Measurements from ENCODE around the gene GLUL.
A peak's percentile ranks its signal among the peaks of the same experiment; 100 is the strongest.
"Not testable (repeated sequence)": the region's sequence is repeated elsewhere in the genome, so short reads cannot be mapped to it uniquely, and the experiment has no call there.

GLUL gene

DNA sequence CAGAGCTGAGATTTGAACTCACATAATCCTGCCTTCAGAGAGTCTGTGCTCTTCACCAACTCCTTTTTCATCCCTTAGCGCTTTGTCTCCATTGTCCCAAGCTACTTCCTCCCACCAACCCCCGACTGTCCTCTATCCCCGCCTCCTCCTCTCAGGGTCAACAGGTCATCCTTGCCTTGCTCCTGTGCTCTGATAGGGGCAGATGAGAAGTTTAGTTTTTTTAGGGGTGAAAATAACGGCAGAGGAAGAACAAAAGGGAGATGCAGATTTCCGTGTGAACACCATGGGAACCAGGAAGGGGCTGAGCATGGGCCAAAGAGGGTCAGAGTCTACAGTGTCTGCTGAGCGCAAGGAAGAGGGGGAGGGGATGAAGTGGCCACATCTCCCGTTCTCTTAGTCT lies 31.9 kb downstream of the GLUL start:
- DNase-seq, result no peak

DNA sequence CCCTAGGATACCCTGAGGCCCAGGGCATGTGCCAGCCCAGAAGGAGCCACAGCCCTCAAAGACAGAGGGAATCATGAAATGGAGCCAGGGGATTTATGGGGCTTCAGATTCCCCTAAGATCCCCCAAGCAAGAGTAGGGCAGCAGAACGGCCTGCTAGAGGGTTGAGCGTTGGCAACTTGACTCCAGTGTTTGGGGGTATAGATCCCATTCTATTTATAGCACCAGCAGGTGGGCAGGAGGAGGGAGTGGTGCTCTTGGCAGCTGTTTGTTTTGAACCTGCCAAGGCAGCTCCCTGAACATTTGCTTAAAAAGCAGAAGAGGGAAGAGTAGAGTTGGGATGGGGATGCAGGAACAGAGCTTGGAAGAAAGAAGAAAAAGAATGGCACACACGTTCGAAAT lies 33.7 kb downstream of the GLUL start:
- DNase-seq, result peak; percentile 58

DNA sequence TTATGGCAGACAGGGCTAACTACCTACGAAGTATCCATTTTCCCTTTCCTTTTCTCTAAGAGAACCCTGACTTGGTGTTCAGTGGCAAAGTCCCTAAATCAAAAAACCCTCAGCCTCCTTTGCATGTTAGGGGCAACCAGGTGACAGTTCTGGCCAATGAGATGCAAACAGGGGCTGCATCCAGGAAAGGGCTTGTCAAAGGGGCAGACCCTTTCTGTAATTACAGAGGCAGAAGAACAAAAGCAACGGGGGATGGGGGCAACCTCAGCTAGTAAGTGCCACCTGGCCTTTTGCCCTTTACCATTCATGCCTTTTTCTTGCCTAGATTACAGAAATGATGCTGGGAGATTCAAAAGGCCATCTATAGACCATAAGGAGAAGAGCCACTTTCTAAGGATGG lies 34.4 kb downstream of the GLUL start:
- DNase-seq, result no peak

DNA sequence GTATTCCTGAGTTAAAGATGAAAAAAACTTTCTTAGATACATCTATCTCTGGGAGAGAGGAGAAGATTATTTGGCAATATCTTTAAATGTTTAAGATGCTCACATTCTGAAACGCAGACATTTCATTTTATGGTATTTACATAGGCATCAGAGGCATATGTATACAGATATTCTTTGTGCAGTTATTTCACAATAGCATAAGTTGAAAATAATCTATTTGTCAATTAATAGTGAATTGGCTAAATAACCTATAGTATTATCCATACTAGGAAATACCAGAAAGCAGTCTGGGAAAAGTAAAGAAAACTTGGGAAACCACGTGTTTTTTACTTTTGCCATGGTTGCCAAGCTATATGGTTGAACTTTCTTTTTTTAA lies 35.9 kb downstream of the GLUL start:
- no peak for DNase-seq

DNA sequence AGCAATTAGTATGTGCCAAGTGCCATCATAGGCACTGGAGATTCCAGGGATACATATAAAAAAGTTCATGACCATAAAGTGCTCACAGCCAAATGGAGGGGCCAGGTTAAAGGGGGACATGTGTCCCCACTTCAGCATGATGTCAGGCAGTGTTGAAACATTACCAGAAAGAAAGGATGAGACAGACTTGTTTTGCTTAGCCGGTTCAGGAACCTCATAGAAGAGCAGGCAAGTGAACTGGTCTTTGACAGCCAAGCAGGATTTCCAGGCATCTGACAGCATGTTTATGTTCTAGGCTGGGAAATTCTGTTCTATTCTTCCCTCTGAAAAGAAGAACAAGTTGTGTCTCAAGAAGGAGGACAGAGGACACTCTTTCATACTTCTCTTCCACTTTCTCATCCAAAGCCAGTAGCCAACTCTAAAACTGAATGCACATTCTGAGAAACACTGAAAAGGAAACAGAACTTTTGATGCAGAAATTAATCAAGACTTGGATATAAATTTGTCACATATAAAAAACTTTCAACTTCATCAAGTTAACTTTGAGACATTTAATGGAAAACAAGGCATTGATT lies 39.7 kb downstream of the GLUL start:
- DNase-seq, result no peak

DNA sequence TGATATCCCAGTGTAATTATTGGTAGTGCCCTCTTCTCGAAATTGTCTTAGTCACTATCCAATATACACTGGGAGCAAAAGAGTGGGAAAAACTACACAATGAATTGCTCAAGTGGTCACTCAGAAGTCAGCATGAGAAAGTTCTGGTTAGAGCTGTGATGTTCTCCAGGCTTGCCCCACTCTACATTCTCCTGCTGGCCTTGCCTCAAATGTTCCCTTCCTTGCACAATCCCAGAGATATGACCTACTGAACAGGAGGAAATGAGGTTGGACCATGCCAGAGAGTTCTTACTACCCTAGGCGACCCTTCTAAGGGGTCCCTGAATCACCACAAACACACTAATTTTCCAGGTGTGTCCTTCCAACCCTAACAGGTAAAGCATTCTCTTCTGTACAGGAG lies 40.8 kb downstream of the GLUL start:
- DNase-seq, result no peak

DNA sequence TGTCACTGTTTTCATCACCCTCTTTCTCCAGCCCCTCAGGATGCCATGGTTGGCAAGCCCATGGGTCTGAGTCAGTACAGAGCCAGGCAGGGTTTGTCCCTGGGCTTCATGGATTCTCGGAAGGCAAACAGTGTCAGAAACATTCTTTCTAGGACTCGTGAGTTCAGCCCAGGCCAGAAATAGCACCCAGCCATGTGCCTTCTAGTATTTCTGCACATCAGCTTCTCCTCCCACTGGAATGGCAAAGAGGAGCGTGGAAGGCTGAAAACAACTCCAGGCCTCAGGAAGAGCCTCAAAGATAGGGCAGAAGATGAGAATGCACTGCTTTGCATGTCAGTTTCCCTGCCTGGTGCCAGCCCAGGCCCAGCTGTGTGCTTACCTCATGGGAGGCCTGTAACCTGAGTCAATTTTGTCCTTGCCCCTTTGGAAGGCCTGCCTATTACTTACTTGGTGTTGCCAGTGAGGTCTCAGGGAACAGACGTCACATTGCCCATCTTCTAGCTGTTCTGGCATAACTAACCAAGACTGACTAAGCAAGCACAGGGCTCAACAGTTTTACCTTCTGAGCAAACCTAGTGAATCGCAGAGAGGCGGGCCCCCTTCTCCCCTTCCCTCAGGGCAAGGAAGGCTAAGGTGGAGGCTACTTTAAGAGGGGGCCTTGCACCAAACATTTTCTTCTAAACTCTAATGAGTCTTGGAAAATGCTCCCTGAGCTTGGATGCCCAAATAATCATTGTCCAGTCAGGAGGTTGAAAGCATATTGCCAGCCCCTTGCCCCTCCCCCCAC lies 42.4 kb downstream of the GLUL start:
- no peak for DNase-seq

DNA sequence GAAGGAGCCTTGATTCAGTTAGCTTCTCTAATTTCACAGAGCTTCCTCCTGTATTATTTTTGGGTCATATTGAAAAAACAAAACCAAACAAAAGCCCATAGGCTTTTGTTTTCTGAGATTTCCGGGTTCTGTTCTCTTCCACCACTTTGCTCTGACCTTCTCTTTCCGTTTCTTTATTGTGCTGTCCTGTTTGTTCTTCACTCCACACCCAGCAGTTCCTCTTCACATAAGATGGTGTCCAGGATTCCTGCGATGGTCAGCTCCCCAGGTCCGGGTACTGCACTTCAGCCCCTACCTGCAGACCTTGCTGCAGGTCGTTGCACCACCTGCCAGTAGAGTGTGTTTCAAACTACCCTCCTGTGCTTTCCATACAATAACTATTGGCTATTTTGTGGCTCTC lies 44.6 kb downstream of the GLUL start:
- no peak for DNase-seq

DNA sequence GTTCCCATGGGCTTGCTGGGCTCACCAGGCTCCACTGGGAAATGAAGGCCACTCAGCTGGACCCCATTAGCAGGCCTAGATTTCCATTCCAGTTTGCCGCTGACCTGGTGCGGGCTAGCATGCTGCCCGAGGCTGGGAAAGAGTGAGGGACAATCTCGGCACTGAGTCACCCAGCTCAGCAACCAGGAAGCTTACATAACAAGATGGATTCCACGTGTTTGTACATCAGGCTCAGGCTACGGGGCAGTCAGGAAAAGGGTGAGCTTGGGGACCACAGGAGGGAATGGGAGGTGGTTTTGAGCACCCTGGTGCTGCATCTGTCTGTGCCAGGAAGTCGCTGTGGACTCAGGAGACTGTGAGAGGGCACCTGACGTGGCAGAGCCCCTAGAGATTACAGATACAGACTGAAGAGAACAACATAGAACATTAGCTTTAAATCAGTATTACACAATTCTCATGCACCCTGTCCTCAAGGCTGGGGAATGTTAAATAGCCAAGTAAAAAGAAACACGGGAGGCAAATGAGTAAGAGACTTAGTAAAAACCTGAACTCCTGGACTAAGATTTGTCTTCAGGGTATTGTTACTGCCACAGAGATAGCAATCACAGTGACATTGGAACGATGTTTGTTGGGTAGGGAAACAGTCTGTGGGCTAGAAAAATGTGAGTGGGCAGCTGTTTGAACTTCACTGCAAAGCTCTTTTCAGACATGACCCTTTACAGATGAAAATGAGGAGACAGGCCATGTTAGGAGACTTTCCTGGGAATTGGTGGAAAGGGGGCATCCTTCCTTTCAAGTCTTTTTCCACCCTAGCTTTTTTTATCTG lies 51.1 kb downstream of the GLUL start:
- DNase-seq, result no peak

DNA sequence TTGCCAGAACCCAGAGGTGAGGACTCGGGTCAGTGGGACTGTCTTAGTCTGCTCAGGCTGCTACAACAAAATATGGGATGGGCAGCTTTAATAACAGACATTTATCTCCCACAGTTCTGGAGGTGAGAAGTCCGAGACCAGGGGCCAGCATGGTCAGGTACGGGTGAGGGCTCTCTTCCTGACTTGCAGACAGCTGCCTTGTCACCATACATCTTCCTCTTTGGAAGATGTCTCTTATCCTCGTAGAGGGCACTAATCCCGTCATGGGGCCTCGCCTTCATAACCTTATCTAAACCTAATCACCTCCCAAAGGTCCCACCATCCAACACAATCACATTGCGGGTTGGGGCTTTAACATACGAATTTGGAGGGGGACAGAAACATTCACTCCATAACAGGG lies 51.9 kb downstream of the GLUL start:
- no peak for DNase-seq

DNA sequence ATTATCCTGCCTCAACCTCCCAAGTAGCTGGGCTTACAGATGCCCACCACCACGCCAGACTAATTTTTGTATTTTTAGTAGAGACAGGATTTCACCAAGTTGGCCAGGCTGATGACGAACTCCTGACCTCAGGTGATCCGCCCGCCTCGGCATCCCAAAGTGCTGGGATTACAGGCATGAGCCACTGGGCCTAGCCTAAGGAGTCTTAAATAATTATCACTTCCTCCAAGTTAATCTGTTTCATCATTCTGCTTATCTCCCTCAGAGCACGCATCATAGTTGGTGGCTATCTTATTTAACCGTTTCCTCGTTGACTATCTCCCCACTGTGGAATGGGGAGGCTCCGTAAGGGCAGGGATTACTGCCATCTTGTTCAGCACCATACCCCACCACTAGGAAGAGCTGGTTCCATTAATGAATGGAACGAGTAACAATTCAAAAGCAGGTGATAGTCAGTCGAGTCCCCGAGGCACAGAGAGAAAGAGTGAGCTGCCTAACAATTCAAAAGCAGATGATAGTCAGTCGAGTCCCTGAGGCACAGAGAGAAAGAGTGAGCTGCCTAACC lies 52.7 kb downstream of the GLUL start:
- no peak for DNase-seq

DNA sequence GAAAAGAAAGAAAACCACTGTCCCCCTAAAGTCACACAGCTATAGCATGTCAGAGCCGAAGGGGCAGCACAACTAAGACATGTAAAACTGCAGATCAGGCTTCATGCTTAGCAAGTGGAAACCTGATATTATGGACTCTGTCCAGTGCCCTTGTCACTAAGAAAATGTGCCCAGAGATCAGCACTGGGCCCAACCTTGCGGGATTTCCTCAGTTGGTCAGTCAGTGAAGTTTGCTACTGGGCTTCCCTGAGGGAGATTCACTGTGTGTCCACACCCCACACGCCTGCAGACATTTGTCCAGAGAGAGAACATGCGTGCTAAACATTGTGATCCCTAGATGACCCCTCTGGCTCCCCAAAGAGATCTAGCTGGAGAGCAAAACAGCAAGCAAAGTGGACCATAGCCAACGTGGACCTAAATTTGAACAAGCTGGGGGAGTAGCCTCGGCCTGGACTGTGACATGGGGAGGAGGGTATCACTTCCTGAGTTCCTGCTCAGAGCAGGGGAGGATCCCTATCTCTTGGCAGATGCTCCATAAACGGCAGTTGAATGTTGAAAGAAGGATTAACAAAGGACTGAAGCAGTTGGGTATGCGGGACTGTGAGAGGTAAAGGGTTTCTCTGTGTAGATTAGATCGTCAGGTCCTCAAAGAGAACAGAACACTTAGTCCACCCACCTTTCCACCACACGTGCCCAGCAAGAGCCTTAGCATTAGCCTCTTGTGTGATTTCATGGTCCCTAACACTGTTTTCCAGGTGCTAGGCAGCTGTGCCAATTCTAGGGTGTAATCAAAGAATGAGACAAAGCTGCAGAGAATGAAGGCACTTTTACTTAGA lies 53.6 kb downstream of the GLUL start:
- no peak for DNase-seq

DNA sequence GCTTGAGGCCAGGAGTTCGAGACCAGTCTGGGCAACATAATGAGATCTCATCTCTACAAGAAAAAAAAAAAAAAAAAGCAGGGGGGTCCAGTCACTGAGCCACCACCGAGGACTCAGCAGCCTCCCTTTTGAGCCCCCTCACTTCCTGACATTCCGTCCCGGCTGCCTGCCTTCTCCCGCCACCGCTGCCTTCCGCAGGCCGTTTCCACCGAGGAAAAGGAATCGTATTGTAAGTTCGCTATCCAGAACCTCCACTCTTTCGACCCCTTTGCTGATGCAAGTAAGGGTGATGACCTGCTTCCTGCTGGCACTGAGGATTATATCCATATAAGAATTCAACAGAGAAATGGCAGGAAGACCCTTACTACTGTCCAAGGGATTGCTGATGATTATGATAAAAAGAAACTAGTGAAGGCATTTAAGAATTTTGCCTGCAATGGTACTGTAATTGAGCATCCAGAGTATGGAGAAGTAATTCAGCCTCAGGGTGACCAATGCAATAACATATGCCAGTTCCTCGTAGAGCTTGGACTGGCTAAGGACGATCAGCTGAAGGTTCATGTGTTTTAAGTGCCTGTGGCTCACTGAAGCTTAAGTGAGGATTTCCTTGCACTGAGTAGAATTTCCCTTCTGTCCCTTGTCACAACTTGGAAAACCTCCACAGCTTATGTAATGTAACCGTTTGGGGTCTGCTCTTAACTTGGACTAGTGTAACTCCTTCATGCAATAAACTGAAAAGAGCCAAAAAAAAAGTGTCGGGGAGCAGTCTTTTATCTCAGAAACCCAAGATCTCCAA lies 55.6 kb downstream of the GLUL start:
- no peak for DNase-seq

DNA sequence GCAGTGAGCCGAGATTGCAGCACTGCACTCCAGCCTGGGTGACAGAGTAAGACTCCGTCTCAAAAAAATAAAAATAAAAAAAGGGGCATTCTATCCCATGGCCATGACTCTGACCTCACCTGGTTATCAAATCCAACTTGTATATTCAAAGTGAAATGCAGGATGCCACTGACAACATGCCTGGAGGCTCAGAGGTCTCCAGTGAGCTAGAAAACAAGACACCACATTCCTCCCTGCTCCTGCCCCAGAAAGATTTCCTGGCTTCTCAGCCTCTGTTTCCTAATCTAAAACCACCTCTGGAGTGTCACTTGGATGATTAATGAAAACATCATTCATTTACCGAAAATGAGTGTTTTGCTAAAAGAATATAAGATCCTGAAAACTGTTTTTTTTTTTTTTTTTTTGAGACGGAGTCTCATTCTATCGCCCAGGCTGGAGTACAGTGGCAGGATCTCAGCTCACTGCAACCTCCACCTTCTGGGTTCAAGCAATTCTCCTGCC lies 58.5 kb downstream of the GLUL start:
- not testable (repeated sequence) for DNase-seq

DNA sequence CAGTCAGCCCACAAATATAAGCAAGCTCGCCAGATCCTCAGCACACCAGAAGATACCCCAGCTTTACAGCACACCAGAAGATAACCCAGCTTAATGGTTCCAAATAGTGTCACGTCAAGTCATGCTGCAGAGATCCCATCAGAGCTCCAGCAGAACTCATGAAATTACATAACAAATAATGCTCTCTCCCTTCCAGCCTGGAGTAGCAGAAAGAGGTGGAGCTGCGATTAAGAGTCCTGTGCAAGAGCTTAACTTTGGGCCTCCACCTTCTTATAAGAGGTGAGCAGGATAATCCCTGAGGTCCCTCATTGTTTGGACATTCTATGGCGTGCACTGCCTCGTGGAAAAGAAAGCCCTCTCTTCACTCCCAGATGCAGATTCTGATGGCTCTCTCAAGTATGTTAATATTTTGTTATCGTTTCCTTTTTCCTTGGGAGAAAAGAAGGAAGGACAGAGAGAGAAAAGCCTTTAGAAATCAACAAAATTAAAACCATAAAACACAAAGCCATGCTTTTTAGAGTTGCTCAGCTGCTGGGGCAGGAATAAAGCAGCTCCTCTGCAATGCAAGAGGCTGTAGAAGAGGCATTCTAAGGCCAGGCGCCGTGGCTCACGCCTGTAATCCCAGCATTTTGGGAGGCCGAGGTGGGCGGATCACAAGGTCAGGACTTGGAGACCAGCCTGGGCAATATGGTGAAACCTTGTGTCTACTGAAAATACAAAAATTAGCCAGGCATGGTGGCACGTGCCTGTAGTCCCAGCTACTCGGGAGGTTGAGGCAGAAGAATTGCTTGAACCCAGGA lies 59.1 kb downstream of the GLUL start:
- DNase-seq, result no peak

Measured in NCI-H187 treated with DMSO at 0.1 percent for 48 hours (cell line).